Bronchial epithelial cell (primary cell): ENCODE results near the gene PLRG1. TPM values are rescaled to one million over a fixed set of nuclear protein-coding genes. Genes with fewer than 3 reads are reported as not detected.

ENCODE experiments used
- DNase-seq: peaks from one replicate; pipeline ENCODE4 v3.0.0-alpha.2; 2010; ENCODE audit warnings: low read depth
- FAIRE-seq: peaks from 2 replicates; lab custom pipeline; 2011; peaks lifted over from hg19 to GRCh38; lab: Jason Lieb, UNC
- H3K27me3 ChIP-seq: 2 replicates; pipeline ENCODE4 v1.5.1; 2011; ENCODE audit warnings: low read length; ENCODE audit not compliant: control insufficient read depth, insufficient read depth
- H3K36me3 ChIP-seq: 2 replicates; pipeline ENCODE4 v1.5.1; 2011; ENCODE audit warnings: low read length; ENCODE audit not compliant: control insufficient read depth, insufficient read depth
- H3K4me3 ChIP-seq: 2 replicates; pipeline ENCODE4 v1.5.1; 2011; ENCODE audit warnings: mild to moderate bottlenecking, low read depth, low read length, control low read depth
- total RNA-seq: library from RNA; depleted of rRNA; stranded (reverse); fragments of >200 nt; gene quantifications from 2 replicates; pipeline ENCODE4 v1.2.1, GENCODE V29; 2014
- TF ChIP-seq, protein P1 (sequence below): IDR thresholded peaks from 2 replicates; pipeline ENCODE4 v1.5.1; 2011; ENCODE audit warnings: mild to moderate bottlenecking, moderate library complexity, low read length, control low read depth, inconsistent platforms; ENCODE audit not compliant: insufficient read depth, severe bottlenecking

Gene PLRG1
- total RNA-seq, 1 donor from 2014 or later = 106 TPM

DNA sequence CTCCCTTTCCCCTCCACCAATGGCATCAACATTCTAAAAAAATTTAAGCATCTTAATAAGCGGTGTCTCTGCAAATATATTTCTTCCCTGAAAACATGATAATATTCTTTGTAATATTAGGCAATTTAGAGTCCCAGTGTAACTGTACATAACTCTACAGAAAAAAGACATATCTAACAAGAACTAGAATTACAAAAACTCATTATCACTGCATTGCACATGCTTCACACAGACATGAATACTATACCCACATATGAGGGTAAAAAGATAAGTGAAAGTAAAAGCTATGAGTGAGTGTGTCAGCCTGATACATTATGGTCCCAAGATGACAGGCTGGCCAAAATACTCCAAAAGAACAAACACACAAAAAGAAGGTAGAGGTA is 10.2 kb upstream of the PLRG1 start:
- TF ChIP-seq, protein P1, sequence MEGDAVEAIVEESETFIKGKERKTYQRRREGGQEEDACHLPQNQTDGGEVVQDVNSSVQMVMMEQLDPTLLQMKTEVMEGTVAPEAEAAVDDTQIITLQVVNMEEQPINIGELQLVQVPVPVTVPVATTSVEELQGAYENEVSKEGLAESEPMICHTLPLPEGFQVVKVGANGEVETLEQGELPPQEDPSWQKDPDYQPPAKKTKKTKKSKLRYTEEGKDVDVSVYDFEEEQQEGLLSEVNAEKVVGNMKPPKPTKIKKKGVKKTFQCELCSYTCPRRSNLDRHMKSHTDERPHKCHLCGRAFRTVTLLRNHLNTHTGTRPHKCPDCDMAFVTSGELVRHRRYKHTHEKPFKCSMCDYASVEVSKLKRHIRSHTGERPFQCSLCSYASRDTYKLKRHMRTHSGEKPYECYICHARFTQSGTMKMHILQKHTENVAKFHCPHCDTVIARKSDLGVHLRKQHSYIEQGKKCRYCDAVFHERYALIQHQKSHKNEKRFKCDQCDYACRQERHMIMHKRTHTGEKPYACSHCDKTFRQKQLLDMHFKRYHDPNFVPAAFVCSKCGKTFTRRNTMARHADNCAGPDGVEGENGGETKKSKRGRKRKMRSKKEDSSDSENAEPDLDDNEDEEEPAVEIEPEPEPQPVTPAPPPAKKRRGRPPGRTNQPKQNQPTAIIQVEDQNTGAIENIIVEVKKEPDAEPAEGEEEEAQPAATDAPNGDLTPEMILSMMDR = no peak
- H3K36me3 ChIP-seq = no peaks in the 10 kb centered on the region
- H3K4me3 ChIP-seq = no peak overlapping the region
- FAIRE-seq (no peak), DNase-seq (no peak)
- no peaks in the 10 kb centered on the region for H3K27me3 ChIP-seq

DNA sequence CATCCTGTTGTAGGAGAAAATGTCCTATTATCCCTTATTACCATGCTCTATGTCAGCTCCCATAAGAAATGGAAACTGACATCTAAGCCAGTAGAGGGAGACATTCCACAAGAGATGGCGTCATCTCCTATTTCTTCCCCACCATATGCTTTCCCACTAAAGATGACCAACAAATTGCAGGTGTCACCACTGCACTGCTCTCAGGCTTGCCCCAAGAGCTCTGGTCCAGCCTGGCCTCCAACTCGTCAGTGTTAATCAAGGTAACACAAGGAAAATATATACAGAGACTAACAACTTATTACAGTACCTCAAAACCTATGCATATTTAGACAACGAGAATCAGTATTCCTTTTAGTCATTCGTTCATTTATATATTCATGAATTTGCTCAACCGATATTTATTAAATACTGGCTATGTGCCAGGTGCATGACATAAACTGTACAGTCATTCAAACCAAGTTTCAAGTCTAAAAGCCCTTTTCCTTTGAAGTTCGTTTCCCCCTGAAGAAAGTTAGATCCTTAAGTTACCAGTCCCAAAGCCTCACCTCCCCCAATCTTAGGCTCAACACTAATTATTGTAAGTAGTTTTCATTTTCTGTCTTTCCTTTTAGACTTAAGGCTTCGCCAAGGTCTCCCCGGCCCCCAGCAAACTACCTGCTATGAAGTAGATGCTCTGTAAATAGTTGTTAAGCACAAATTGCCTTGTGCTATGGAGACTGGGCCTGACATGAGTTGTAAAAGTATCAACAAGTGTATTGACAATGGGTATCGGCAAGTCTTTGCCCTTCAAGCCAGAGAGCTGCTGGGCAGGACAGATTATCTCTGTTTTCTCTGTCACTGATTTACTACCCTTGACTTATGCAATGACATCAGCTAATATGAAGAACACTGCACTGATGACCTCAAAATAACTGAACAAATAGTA is 9.6 kb upstream of the PLRG1 start:
- DNase-seq (peak; percentile 68), FAIRE-seq (peak; percentile 7)
- no peaks in the 10 kb centered on the region for H3K27me3 ChIP-seq
- H3K36me3 ChIP-seq = no peaks in the 10 kb centered on the region
- TF ChIP-seq, protein P1 = peak; percentile 71
- H3K4me3 ChIP-seq = no peak overlapping the region

- no peak overlapping the region for H3K4me3 ChIP-seq
- H3K36me3 ChIP-seq = no peaks in the 10 kb centered on the region
- H3K27me3 ChIP-seq = no peaks in the 10 kb centered on the region
- FAIRE-seq (no peak), DNase-seq (no peak)
- TF ChIP-seq, protein P1 = no peak
Observed at GRCh38 chr4:154559141-154559493, 8.9 kb upstream of the PLRG1 start.

- H3K4me3 ChIP-seq = no peak overlapping the region
- DNase-seq (peak; percentile 74), FAIRE-seq (no peak)
- H3K27me3 ChIP-seq = no peaks in the 10 kb centered on the region
- TF ChIP-seq, protein P1 = peak; percentile 69
- H3K36me3 ChIP-seq = peaks cover 1% of the 10 kb centered on the region
Observed at GRCh38 chr4:154551872-154552686, 1.9 kb upstream of the PLRG1 start.

DNA sequence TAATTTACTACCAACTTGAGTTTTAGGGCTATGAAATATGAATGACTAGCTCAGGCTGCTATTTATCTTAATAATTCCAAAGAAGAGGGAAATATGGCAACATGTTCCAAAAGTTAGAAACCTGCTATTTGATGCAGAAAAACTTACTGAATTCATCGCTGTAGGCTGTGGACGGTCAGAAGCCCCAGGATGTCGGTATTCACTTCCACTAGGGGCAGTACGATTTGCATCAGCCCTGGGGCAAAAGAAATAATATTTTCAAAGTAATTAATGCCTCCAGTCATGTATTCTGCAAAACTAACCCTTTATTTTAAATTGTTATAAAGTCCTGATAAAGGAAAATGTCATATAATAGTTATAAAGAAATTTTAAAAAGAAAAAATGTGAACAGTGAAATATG is 4.5 kb downstream of the PLRG1 start:
- DNase-seq (no peak), FAIRE-seq (no peak)
- TF ChIP-seq, protein P1 = no peak
- H3K4me3 ChIP-seq = no peak overlapping the region
- peaks cover 8% of the 10 kb centered on the region for H3K36me3 ChIP-seq
- no peaks in the 10 kb centered on the region for H3K27me3 ChIP-seq
